C4-2B (cell line): ENCODE results near the gene ACTR3.

ENCODE experiments used
- ZFX ChIP-seq: fragments of 450-650 bp; IDR thresholded peaks from 2 replicates; pipeline ENCODE4 v1.6.1; 2017
- TF ChIP-seq, protein P1 (sequence below): fragments of 450-650 bp; conservative IDR thresholded peaks from 2 replicates; pipeline ENCODE4 v1.5.1; 2017; ENCODE audit warnings: mild to moderate bottlenecking

DNA sequence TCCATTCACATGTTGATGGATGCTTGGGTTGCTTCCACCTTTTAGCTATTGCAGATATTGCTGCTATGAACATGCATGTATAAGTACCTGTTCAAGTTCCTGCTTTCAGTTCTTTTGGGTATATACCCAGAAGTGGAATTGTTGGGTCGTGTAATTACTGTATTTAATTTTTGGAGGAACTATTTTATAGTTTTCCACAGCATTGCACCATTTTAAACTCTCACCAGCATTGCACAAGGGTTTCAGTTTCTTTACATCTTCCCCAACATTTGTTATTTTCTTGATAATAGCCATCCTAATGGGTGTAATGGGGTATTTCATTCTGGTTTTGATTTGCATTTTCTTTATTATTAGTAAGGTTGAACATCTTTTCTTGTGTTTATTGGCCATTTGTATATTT lies 16.0 kb downstream of the ACTR3 start:
- TF ChIP-seq, protein P1, sequence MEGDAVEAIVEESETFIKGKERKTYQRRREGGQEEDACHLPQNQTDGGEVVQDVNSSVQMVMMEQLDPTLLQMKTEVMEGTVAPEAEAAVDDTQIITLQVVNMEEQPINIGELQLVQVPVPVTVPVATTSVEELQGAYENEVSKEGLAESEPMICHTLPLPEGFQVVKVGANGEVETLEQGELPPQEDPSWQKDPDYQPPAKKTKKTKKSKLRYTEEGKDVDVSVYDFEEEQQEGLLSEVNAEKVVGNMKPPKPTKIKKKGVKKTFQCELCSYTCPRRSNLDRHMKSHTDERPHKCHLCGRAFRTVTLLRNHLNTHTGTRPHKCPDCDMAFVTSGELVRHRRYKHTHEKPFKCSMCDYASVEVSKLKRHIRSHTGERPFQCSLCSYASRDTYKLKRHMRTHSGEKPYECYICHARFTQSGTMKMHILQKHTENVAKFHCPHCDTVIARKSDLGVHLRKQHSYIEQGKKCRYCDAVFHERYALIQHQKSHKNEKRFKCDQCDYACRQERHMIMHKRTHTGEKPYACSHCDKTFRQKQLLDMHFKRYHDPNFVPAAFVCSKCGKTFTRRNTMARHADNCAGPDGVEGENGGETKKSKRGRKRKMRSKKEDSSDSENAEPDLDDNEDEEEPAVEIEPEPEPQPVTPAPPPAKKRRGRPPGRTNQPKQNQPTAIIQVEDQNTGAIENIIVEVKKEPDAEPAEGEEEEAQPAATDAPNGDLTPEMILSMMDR = no peak
- no peak for TF ChIP-seq ZFX
